Body of pancreas (tissue), 4 donors: ENCODE data around the gene TNFRSF11A. TPM values are rescaled to one million over a fixed set of nuclear protein-coding genes. Genes with fewer than 3 reads are reported as not detected.
A peak's percentile ranks its signal among the peaks of the same experiment; 100 is the strongest.

Source experiments
- ATAC-seq: fragments of 150-250 bp; one replicate; pipeline ENCODE4 v1.9.1; 2016
- DNase-seq, 4 donors: peaks; one replicate each; pipeline ENCODE4 v3.0.0-alpha.2; 2019
- H3K27ac ChIP-seq, 4 donors: fragments of 200-600 bp; sonication (generic); 1 replicate in 3 of 4; 2 replicates in 1 of 4; pipeline versions ENCODE4 v1.5.1 to v1.6.1; 2016 to 2019; ENCODE audit warnings: mild to moderate bottlenecking in 1 of 4, mixed read lengths in 1 of 4, moderate library complexity in 1 of 4
- H3K27me3 ChIP-seq, 2 donors: fragments of 200-600 bp; sonication (generic); one replicate each; pipeline ENCODE4 v1.6.0; 2016; ENCODE audit warnings: mild to moderate bottlenecking in 1 of 2
- H3K36me3 ChIP-seq, 2 donors: fragments of 200-600 bp; sonication (generic); replicated peaks in 1 of 2; 2 replicates each; pipeline ENCODE4 v1.5.1; 2016; ENCODE audit warnings: low read depth in 2 of 2; ENCODE audit not compliant: insufficient read depth in 1 of 2
- H3K4me1 ChIP-seq: fragments of 200-600 bp; sonication (generic); one replicate; pipeline ENCODE4 v1.6.0; 2016
- H3K4me3 ChIP-seq, 2 donors: fragments of 200-600 bp; sonication (generic); 1 replicate in 1 of 2; 2 replicates in 1 of 2; pipeline ENCODE4 v1.5.1; 2016 to 2019
- H3K9me3 ChIP-seq, 3 donors: fragments of 200-600 bp; sonication (generic); 1 replicate in 2 of 3; 2 replicates in 1 of 3; pipeline ENCODE4 v1.5.1; 2016
- POLR2A ChIP-seq, 3 donors: fragments of 450-650 bp; IDR thresholded peaks; one replicate each; pipeline ENCODE4 v1.6.1; 2016; ENCODE audit warnings: antibody characterized with exemption in 3 of 3, mild to moderate bottlenecking in 2 of 3
- WGBS, 2 donors: methylation state at CpG; one replicate each; pipeline ENCODE4 v1.1.5; 2017; 5-methylcytosine and 5-hydroxymethylcytosine counted together
- intact Hi-C: fragments of 100-400 bp; cut with DNase I; formaldehyde crosslinking; loops from one replicate; pipeline ENCODE4 v1.15.1; 2023
- total RNA-seq, 2 donors: library from RNA; depleted of rRNA; stranded (reverse); fragments of >200 nt; gene quantifications; one replicate each; pipeline ENCODE4 v1.1.0, GENCODE V29; 2016
- TF ChIP-seq, protein P1 (sequence below), 7 experiments: fragments of 450-650 bp in 4 of 7; fragments of 200-600 bp in 3 of 7; sonication (generic) in 3 of 7; IDR thresholded peaks; one replicate each; pipeline ENCODE4 v1.5.1; 2016 to 2019; ENCODE audit warnings: antibody characterized with exemption in 7 of 7

TNFRSF11A gene
- total RNA-seq, 2 donors from 2014 or later, result 3.3 to 3.4 TPM

DNA sequence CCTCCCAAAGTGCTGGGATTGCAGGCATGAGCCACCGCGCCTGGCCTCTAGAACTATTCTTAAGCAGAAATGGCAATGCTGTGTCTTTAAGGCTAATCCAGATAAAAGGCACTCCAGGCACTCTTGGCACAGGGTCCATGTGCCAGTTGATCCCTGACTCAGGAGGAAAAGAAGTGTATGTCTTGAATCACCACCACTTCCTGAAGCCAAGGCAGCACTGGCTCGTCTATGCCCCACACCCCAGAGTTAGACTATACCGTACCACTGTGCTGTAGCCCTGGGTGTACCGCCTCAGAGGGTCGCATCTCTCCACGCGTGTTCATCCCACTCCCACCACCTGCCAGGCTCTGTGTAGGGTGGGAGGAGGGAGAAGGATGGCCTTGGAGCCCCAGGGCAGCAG lies 9.0 kb downstream of the TNFRSF11A start:
- Histone ChIP-seq H3K9me3 (no peaks in the 10 kb centered on the region), H3K27me3 (no peaks in the 10 kb centered on the region), H3K4me1 (peaks cover 4% of the 10 kb centered on the region), H3K36me3 (no peaks in the 10 kb centered on the region), H3K27ac (no peak overlapping the region), H3K4me3 (no peak overlapping the region)
- TF ChIP-seq, protein P1, sequence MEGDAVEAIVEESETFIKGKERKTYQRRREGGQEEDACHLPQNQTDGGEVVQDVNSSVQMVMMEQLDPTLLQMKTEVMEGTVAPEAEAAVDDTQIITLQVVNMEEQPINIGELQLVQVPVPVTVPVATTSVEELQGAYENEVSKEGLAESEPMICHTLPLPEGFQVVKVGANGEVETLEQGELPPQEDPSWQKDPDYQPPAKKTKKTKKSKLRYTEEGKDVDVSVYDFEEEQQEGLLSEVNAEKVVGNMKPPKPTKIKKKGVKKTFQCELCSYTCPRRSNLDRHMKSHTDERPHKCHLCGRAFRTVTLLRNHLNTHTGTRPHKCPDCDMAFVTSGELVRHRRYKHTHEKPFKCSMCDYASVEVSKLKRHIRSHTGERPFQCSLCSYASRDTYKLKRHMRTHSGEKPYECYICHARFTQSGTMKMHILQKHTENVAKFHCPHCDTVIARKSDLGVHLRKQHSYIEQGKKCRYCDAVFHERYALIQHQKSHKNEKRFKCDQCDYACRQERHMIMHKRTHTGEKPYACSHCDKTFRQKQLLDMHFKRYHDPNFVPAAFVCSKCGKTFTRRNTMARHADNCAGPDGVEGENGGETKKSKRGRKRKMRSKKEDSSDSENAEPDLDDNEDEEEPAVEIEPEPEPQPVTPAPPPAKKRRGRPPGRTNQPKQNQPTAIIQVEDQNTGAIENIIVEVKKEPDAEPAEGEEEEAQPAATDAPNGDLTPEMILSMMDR (IDR thresholded peaks at IDR 0.05), result no peak
- TF ChIP-seq POLR2A (IDR thresholded peaks at IDR 0.05), result no peak
- DNase-seq (no peak), ATAC-seq (no peak)
- intact Hi-C loops, result no loop called here
- 88 to 91% methylated on average over 7 to 8 of the region's 8 CpGs for WGBS, 2 donors

DNA sequence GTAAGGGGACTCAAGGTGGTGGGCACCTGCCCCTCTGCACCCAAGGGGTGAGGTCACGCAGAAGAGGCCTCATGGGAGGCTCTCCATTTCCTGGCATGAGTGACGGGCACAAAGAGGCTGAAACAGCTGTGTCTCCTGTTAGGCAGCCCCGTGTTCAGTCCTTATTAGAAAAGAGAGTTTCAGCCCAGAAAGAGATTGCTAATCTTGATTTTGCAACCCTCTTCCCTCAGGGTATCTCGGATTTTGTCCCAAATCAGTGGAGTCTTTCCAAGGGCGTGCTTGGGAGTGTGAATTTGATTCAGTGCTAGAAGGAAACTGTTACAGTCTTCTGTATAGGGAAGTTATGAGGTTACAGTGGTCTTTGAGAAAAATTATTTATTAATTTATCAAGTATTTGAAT lies 10.4 kb downstream of the TNFRSF11A start:
- intact Hi-C loops, result no loop called here
- no peak for TF ChIP-seq POLR2A (IDR thresholded peaks at IDR 0.05)
- no peaks in the 10 kb centered on the region for H3K36me3 ChIP-seq
- 77 to 80% methylated on average over 5 of the region's 5 CpGs for WGBS, 2 donors
- peaks cover 4% of the 10 kb centered on the region for H3K4me1 ChIP-seq
- DNase-seq (no peak), ATAC-seq (peak; percentile 12)
- peak overlapping the region in 1 of 4 donors; percentile 32 for H3K27ac ChIP-seq
- no peaks in the 10 kb centered on the region for H3K27me3 ChIP-seq
- no peaks in the 10 kb centered on the region for H3K9me3 ChIP-seq
- no peak overlapping the region for H3K4me3 ChIP-seq

DNA sequence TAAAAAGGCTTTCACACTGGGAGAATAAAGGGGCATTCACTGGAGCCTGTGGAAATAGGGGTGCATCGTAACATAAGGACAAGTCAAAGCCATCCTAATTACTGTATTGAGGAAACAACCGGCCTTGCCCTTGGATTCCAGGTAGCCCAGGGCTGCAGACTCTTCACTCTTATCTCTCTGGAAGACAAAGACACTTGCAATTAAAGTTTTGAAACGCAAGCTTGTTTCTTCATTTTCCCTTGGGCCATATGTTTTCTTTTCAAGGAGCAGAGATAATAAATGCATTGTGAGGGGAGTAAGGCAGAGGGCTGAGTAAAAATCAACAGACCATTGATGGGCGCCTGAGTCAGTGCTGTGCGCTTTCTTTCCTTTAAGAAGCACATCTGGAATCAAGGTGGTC lies 11.5 kb downstream of the TNFRSF11A start:
- intact Hi-C loops, result no loop called here
- DNase-seq, result no peak
- ATAC-seq, result no peak
- no peak for TF ChIP-seq POLR2A (IDR thresholded peaks at IDR 0.05)
- TF ChIP-seq, protein P1 (IDR thresholded peaks at IDR 0.05), result no peak
- 87 to 89% methylated on average over 5 of the region's 5 CpGs for WGBS, 2 donors
- H3K4me3 ChIP-seq, result no peak overlapping the region
- H3K9me3 ChIP-seq, result no peaks in the 10 kb centered on the region
- H3K27me3 ChIP-seq, result no peaks in the 10 kb centered on the region
- no peaks in the 10 kb centered on the region for H3K36me3 ChIP-seq
- H3K27ac ChIP-seq, result no peak overlapping the region
- H3K4me1 ChIP-seq, result peaks cover 4% of the 10 kb centered on the region

DNA sequence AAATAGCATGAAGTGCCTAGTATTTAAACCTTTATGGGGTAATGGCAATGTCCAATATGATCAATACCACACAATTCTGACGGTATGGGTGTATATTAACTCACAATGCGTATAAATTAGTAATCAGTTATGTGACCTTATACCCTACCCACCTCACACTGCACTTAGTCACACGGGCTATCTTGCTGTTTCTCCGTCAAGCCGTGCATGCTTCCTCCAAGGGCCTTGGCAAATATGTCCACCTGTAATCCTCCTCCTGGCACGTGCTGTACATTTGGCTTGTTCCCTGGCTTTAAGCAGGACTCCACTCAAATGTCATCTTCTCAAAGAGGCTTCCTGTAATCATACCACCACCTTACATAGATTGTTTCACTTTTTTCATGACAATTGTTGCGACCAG lies 12.2 kb downstream of the TNFRSF11A start:
- DNase-seq (no peak), ATAC-seq (no peak)
- H3K27ac ChIP-seq, result no peak overlapping the region
- H3K4me3 ChIP-seq, result no peak overlapping the region
- no peaks in the 10 kb centered on the region for H3K27me3 ChIP-seq
- WGBS, 2 donors, result 60 to 70% methylated on average over 7 of the region's 7 CpGs
- H3K4me1 ChIP-seq, result peaks cover 4% of the 10 kb centered on the region
- intact Hi-C loops, result no loop called here
- H3K9me3 ChIP-seq, result no peaks in the 10 kb centered on the region
- TF ChIP-seq POLR2A (IDR thresholded peaks at IDR 0.05), result no peak
- TF ChIP-seq, protein P1 (IDR thresholded peaks at IDR 0.05), result no peak
- no peaks in the 10 kb centered on the region for H3K36me3 ChIP-seq

DNA sequence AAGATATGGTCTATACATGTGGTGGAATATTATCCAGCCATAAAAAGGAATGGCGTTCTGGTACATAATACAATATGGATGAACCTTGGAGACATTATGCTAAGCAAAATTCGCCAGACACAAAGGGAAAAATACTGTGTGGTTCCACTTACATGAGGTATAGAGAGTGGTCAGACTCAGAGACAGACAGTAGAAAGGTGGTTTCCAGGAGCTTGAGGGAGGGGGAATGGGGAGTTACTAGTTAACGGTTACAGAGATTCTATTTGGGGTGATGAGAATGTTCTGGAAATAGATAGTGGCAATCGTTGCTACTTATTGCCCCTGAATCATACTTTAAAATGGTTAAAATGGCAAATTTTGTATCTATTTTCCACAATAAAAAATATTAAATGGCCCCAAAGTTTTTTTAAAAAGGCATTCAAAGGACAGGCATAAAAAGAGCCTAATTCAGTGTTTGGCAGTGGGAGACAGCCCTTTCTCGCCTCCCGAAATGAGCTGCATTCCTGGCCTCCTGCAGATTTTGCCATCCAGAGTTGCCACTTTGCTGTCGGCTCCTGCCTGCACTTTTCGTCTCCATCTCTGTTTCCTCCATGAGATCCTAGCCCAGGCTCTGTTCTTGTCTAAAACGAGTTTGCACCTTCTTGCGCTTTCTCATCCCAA lies 13.5 kb downstream of the TNFRSF11A start:
- DNase-seq (no peak), ATAC-seq (no peak)
- peaks cover 4% of the 10 kb centered on the region for H3K4me1 ChIP-seq
- no peak overlapping the region for H3K27ac ChIP-seq
- intact Hi-C loops, result no loop called here
- H3K4me3 ChIP-seq, result no peak overlapping the region
- no peak for TF ChIP-seq POLR2A (IDR thresholded peaks at IDR 0.05)
- TF ChIP-seq, protein P1 (IDR thresholded peaks at IDR 0.05), result no peak
- WGBS, 2 donors, result 72 to 79% methylated on average over 10 of the region's 10 CpGs
- H3K36me3 ChIP-seq, result no peaks in the 10 kb centered on the region
- H3K27me3 ChIP-seq, result no peaks in the 10 kb centered on the region
- H3K9me3 ChIP-seq, result no peaks in the 10 kb centered on the region
